CD4-positive, alpha-beta T cell treated with Interleukin-4 for 4 hours (primary cell): ENCODE results near the gene XKR8.
"Not testable (repeated sequence)": the region's sequence is repeated elsewhere in the genome, so short reads cannot be mapped to it uniquely, and the experiment has no call there.

Experiments used
- DNase-seq: peaks from one replicate; pipeline ENCODE4 v3.0.0-alpha.2; 2020

The XKR8 gene

DNA sequence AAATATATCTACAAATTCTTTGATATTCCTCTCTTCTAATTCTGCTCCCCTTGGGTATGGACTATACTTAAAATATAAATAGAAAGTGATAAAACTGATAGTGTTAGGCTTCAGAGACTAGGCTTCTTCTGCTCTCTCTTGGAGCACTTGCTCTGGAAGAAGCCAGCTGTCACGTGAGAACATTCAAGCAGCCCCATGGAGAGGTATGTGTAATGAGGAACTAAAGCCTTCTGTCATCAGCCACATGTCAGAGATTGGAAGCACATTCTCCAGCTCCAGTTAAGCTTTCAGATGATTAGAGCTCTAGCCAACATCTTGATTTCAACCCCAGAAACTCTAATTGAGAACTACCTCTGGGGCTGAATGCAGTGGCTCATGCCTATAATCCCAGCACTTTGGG lies 34.3 kb downstream of the XKR8 start:
- no peak for DNase-seq

DNA sequence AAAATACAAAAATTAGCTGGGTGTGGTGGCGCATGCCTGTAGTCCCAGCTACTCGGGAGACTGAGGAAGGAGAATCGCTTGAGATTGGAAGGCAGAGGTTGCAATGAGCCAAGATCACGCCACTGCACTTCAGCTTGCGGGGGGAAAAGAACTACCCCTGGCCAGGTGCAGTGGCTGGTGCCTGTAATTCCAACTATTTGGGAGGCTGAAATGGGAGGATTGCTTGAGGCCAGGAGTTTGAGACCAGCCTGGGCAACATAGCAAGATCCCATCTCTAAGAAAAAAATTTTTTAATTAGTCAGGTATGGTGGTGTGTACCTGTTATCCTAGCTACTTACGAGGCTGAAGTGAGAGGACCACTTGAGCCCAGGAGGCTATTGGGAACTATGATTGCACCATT lies 34.8 kb downstream of the XKR8 start:
- not testable (repeated sequence) for DNase-seq

DNA sequence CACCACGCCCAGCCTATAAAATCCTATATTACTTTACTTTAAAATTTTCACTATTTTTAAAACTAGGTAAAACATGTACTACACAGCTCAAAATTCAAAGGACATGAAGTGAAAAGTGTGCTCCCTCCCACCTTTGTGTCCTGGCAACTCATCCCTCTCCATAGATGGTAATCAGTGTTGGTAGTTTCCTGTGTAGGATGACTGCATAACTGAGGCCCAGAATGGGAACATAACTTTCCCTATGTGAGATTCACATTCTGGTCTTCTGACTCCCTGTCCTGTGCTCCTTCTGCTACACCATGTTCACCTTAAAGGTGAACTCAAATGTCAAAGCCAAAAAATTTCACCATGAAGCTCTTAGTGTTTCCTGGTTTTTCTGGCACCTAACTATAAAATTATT lies 39.3 kb downstream of the XKR8 start:
- no peak for DNase-seq

- DNase-seq: no peak
These were observed 42.8 kb downstream of the XKR8 start for GRCh38 chr1:28002600-28002999.

GRCh38 chr1:28003117-28003516 lies 43.3 kb downstream of the XKR8 start:
- DNase-seq: not testable (repeated sequence)

GRCh38 chr1:28010969-28011368 lies 51.2 kb downstream of the XKR8 start:
- DNase-seq: no peak
